LNCAP (cell line): Measurements from ENCODE around the gene OR6C1.

ENCODE experiments used
- CTCF ChIP-seq: fragments of 450-650 bp; IDR thresholded peaks from 2 replicates; pipeline ENCODE4 v1.5.1; 2017; ENCODE audit warnings: mild to moderate bottlenecking

Gene OR6C1

GRCh38 chr12:55365086-55365485 lies 50.9 kb downstream of the OR6C1 start:
- no peak for TF ChIP-seq CTCF
